Omental fat pad (tissue), 4 donors: ENCODE results near the gene MKLN1. TPM values are rescaled to one million over a fixed set of nuclear protein-coding genes. Genes with fewer than 3 reads are reported as not detected.
"Not testable (repeated sequence)": the region's sequence is repeated elsewhere in the genome, so short reads cannot be mapped to it uniquely, and the experiment has no call there.

Experiments
- ATAC-seq: fragments of 150-250 bp; one replicate; pipeline ENCODE4 v1.9.1; 2016; ENCODE audit warnings: mild to moderate bottlenecking, moderate library complexity; ENCODE audit not compliant: low FRiP score
- DNase-seq: peaks from one replicate; pipeline ENCODE4 v3.0.0-alpha.2; 2019; ENCODE audit warnings: low spot score
- CTCF ChIP-seq, 3 donors: fragments of 450-650 bp; IDR thresholded peaks; one replicate each; pipeline ENCODE4 v1.5.1; 2016 to 2017; ENCODE audit warnings: antibody characterized with exemption in 3 of 3, mild to moderate bottlenecking in 3 of 3, moderate library complexity in 2 of 3
- total RNA-seq, 4 donors: library from RNA; depleted of rRNA; stranded (reverse); fragments of >200 nt; gene quantifications; one replicate each; pipeline ENCODE4 v1.1.0, GENCODE V29; 2016

The MKLN1 gene
- total RNA-seq, 4 donors from 2014 or later, result 48.9 to 108 (median 49.8) TPM

GRCh38 chr7:131409129-131409766 is 81.6 kb downstream of the MKLN1 start:
- no peak for DNase-seq
- ATAC-seq, result no peak
- no peak for TF ChIP-seq CTCF (IDR thresholded peaks at IDR 0.05)

GRCh38 chr7:131412031-131412430 is 84.4 kb downstream of the MKLN1 start:
- TF ChIP-seq CTCF (IDR thresholded peaks at IDR 0.05), result no peak
- ATAC-seq (no peak), DNase-seq (no peak)

GRCh38 chr7:131413711-131414110 is 86.0 kb downstream of the MKLN1 start:
- TF ChIP-seq CTCF (IDR thresholded peaks at IDR 0.05), result no peak
- ATAC-seq (no peak), DNase-seq (no peak)

- DNase-seq (no peak), ATAC-seq (no peak)
- TF ChIP-seq CTCF (IDR thresholded peaks at IDR 0.05), result no peak
These were observed 96.6 kb downstream of the MKLN1 start for GRCh38 chr7:131424219-131424822.

GRCh38 chr7:131425992-131426391 is 98.3 kb downstream of the MKLN1 start:
- DNase-seq (no peak), ATAC-seq (no peak)
- no peak for TF ChIP-seq CTCF (IDR thresholded peaks at IDR 0.05)

- not testable (repeated sequence) for DNase-seq, ATAC-seq
These were observed 103.2 kb downstream of the MKLN1 start for GRCh38 chr7:131430826-131431225.

GRCh38 chr7:131431289-131431688 is 103.6 kb downstream of the MKLN1 start:
- ATAC-seq (no peak), DNase-seq (no peak)
- no peak for TF ChIP-seq CTCF (IDR thresholded peaks at IDR 0.05)
